NCI-H187 (cell line): Measurements from ENCODE around the gene MFRP.

Source experiments
- DNase-seq, 2 experiments: peaks; one replicate each; lab custom pipeline; 2025; lab: John Stamatoyannopoulos, UW

MFRP gene

GRCh38 chr11:119373059-119373920 is 26.8 kb upstream of the MFRP start:
- DNase-seq = no peak

GRCh38 chr11:119372260-119373058 is 26.0 kb upstream of the MFRP start:
- DNase-seq = no peak

GRCh38 chr11:119371778-119372182 is 25.3 kb upstream of the MFRP start:
- no peak for DNase-seq

GRCh38 chr11:119371067-119371601 is 24.6 kb upstream of the MFRP start:
- no peak for DNase-seq

- DNase-seq = no peak
These were observed 24.1 kb upstream of the MFRP start for GRCh38 chr11:119370486-119371046.

- DNase-seq = no peak
These were observed 22.8 kb upstream of the MFRP start for GRCh38 chr11:119369132-119369925.

- DNase-seq = no peak
These were observed 21.9 kb upstream of the MFRP start for GRCh38 chr11:119368121-119369034.

GRCh38 chr11:119367661-119368120 is 21.2 kb upstream of the MFRP start:
- no peak for DNase-seq

GRCh38 chr11:119366690-119367620 is 20.4 kb upstream of the MFRP start:
- no peak for DNase-seq

- no peak for DNase-seq
These were observed 18.6 kb upstream of the MFRP start for GRCh38 chr11:119365071-119365591.

- DNase-seq = no peak
These were observed 17.5 kb upstream of the MFRP start for GRCh38 chr11:119363851-119364590.

- DNase-seq = no peak
These were observed 16.8 kb upstream of the MFRP start for GRCh38 chr11:119363081-119363850.

- DNase-seq = no peak
These were observed 16.2 kb upstream of the MFRP start for GRCh38 chr11:119362741-119363080.

- DNase-seq = no peak
These were observed 15.6 kb upstream of the MFRP start for GRCh38 chr11:119361941-119362725.

GRCh38 chr11:119361056-119361787 is 14.7 kb upstream of the MFRP start:
- peak; percentile 35 to 68 for DNase-seq
